HFFc6 (cell line): ENCODE data around the gene IQCF6. TPM values are rescaled to one million over a fixed set of nuclear protein-coding genes. Genes with fewer than 3 reads are reported as not detected.
"Not testable (repeated sequence)": the region's sequence is repeated elsewhere in the genome, so short reads cannot be mapped to it uniquely, and the experiment has no call there.

Experiments used
- DNase-seq: peaks from one replicate; pipeline ENCODE4 v3.0.0-alpha.2; 2018
- H3K27ac Mint-ChIP-seq: 2 replicates; pipeline ENCODE4 v1.8.0; 2020; ENCODE audit warnings: mild to moderate bottlenecking, mixed read lengths
- H3K27me3 Mint-ChIP-seq: 2 replicates; pipeline ENCODE4 v1.8.0; 2021; ENCODE audit warnings: mild to moderate bottlenecking, moderate library complexity, mixed read lengths; ENCODE audit not compliant: insufficient read depth
- H3K36me3 Mint-ChIP-seq: 2 replicates; pipeline ENCODE4 v1.8.0; 2021; ENCODE audit warnings: low read depth, mixed read lengths
- H3K4me1 Mint-ChIP-seq: 2 replicates; pipeline ENCODE4 v1.8.0; 2020; ENCODE audit warnings: low read depth, mixed read lengths
- H3K4me3 Mint-ChIP-seq: 2 replicates; pipeline ENCODE4 v1.8.0; 2020; ENCODE audit warnings: mild to moderate bottlenecking, moderate library complexity, mixed read lengths
- H3K9me3 Mint-ChIP-seq: 2 replicates; pipeline ENCODE4 v1.8.0; 2020; ENCODE audit warnings: mild to moderate bottlenecking, mixed read lengths
- total RNA-seq, 6 experiments: library from RNA; stranded (reverse); fragmentation: NEBNext Ultra II Directional; extraction: Animal tissue kit (Norgen Biotek cat#: 25700); gene quantifications; 2 replicates in 1 of 6; 3 replicates in 5 of 6; pipeline ENCODE4 v1.2.3, GENCODE V29; 2021
- TF ChIP-seq, protein P1 (sequence below): fragments of 200-600 bp; sonication (generic); IDR thresholded peaks from 2 replicates; pipeline ENCODE4 v1.5.0; 2021; ENCODE audit warnings: antibody characterized with exemption, mild to moderate bottlenecking

IQCF6 gene
- total RNA-seq, 6 experiments from 2014 or later: not detected

DNA sequence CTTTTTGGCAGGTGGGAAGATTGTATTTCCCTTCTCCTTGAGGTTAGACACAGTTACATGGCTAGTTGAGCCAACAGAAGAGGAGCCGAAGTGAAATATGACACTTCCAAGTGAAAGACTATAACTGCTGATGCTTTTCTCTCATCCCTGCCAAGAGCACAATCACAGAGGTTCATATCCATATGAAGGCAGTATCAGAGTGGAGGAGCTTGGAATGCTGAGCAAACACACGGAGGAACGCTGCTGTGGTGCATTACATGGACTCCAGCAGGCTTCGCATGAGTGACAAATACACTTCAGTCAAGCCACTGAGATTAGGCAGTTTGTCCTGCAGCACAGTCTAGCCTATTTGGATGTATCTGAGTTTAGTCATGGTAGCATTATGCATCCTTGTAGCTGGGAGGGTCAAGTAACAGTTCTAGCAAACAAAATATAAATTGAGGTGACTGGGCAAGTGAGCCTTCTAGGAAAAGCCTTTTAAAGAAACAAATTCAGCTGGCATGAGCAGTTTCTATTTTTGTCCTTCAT, 5.4 kb downstream of the IQCF6 start:
- Mint-ChIP-seq H3K4me3 (no peak overlapping the region), H3K36me3 (no peaks in the 10 kb centered on the region), H3K4me1 (no peaks in the 10 kb centered on the region), H3K27ac (no peak overlapping the region), H3K27me3 (peaks cover 17% of the 10 kb centered on the region), H3K9me3 (no peaks in the 10 kb centered on the region)
- no peak for DNase-seq
- TF ChIP-seq, protein P1, sequence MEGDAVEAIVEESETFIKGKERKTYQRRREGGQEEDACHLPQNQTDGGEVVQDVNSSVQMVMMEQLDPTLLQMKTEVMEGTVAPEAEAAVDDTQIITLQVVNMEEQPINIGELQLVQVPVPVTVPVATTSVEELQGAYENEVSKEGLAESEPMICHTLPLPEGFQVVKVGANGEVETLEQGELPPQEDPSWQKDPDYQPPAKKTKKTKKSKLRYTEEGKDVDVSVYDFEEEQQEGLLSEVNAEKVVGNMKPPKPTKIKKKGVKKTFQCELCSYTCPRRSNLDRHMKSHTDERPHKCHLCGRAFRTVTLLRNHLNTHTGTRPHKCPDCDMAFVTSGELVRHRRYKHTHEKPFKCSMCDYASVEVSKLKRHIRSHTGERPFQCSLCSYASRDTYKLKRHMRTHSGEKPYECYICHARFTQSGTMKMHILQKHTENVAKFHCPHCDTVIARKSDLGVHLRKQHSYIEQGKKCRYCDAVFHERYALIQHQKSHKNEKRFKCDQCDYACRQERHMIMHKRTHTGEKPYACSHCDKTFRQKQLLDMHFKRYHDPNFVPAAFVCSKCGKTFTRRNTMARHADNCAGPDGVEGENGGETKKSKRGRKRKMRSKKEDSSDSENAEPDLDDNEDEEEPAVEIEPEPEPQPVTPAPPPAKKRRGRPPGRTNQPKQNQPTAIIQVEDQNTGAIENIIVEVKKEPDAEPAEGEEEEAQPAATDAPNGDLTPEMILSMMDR: no peak

DNA sequence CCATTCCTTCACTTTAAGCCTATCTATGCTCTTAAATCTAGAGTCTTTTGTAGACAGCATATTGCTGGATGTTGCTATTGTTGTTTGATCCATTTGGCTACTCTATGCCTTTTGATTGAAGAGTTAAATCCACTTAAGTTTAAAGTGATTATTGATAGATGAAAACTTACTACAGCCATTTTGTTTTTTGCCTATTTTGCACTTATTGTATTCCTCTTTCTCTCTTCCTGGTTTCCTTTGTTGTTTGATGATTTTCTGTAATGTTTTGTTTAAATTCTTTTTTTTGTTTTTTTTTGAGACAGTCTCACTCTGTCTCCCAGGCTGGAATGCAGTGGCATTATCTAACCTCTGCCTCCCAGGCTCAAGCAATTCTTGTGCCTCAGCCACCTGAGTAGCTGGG, 19.8 kb downstream of the IQCF6 start:
- TF ChIP-seq, protein P1: no peak
- no peaks in the 10 kb centered on the region for H3K36me3 Mint-ChIP-seq
- no peak overlapping the region for H3K4me3 Mint-ChIP-seq
- peaks cover 6% of the 10 kb centered on the region; the same call in 1 of the 2 replicates for H3K27me3 Mint-ChIP-seq
- no peaks in the 10 kb centered on the region for H3K4me1 Mint-ChIP-seq
- H3K27ac Mint-ChIP-seq: no peak overlapping the region
- H3K9me3 Mint-ChIP-seq: peaks cover 11% of the 10 kb centered on the region
- DNase-seq: no peak

DNA sequence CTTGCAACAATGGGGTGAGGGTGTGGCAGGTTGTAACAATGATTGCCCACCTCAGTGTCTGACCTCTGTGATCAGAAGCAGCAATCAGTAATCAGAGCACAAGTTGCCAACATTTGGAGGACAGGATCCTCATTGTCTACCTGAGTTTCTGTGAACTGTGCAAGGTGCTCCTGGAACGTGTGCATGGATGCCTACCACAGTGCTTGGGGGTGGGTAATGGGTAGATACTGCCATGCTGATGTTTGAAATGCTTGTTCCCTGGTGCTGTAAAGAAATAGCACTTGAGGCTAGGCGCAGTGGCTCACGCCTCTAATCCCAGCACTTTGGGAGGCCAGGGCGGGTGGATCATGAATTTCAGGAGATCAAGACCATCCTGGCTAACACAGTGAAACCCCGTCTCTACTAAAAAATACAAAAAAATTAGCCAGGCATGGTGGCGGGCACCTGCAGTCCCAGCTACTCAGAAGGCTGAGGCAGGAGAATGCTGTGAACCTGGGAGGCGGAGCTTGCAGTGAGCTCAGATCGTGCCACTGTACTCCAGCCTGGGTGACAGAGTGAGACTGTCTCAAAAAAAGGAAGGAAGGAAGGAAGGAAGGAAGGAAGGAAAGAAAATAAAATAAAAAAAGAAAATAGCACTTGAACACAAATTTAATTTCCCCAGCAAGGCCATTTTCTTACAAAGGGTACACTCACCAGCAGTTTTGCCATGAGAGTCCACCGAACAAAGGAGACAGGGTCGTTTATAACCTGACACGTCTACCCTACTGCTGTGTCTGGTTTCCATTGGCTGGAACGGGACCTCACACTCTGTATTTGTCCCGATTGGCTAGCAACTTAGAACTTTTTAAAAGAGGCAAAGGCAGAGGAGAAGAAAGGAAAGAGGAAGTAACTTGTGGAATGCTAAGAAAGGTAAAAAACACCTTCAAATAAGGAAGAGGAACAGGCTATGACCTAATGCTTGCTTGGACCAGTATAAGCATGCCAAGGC, 25.0 kb downstream of the IQCF6 start:
- not testable (repeated sequence) for H3K27ac Mint-ChIP-seq, DNase-seq, H3K4me3 Mint-ChIP-seq, H3K27me3 Mint-ChIP-seq, H3K9me3 Mint-ChIP-seq, H3K4me1 Mint-ChIP-seq, H3K36me3 Mint-ChIP-seq

DNA sequence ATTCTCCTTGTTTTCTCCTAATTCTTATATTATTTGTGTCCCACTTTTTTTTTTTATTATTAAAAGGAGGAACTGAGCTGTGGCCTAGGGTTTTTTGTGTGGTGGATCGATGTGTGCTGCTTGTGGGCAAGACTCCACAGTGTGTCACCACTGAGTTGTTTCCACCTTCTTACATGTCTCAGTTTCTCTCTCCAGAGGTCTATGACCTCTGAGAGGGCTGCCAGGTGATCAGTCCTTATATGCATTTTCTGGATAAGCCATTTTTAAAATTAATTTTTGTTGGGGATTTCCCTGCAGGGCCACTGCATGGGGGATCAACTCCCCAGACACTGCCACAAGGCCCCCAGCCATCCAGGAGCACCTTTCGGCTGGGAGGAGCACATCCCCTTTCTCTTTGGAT, 27.8 kb downstream of the IQCF6 start:
- Mint-ChIP-seq H3K4me1 (no peaks in the 10 kb centered on the region), H3K4me3 (no peak overlapping the region), H3K27me3 (no peaks in the 10 kb centered on the region), H3K9me3 (peaks cover 3% of the 10 kb centered on the region), H3K36me3 (no peaks in the 10 kb centered on the region), H3K27ac (no peak overlapping the region)
- TF ChIP-seq, protein P1: no peak
- no peak for DNase-seq

DNA sequence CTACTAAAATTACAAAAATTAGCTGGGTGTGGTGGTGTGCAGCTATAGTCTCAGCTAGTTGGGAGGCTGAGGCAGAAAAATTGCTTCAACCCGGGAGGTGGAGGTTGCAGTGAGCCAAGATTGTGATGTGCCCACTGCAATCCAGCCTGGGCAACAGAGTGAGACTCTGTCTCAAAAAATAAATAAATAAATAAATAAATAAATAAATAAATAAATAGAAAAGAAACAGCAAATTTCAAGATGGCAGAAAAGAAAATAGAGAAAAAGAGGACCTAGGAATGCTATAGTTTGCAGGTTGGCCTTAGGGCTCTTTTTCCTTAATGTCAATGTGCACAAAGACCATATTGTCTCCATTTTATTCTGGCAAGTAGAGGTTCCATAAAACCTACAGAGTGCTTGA, 28.2 kb downstream of the IQCF6 start:
- peaks cover 3% of the 10 kb centered on the region for H3K9me3 Mint-ChIP-seq
- no peaks in the 10 kb centered on the region for H3K27me3 Mint-ChIP-seq
- no peaks in the 10 kb centered on the region for H3K4me1 Mint-ChIP-seq
- no peak for DNase-seq
- H3K36me3 Mint-ChIP-seq: no peaks in the 10 kb centered on the region
- TF ChIP-seq, protein P1: no peak
- H3K27ac Mint-ChIP-seq: no peak overlapping the region
- H3K4me3 Mint-ChIP-seq: no peak overlapping the region

DNA sequence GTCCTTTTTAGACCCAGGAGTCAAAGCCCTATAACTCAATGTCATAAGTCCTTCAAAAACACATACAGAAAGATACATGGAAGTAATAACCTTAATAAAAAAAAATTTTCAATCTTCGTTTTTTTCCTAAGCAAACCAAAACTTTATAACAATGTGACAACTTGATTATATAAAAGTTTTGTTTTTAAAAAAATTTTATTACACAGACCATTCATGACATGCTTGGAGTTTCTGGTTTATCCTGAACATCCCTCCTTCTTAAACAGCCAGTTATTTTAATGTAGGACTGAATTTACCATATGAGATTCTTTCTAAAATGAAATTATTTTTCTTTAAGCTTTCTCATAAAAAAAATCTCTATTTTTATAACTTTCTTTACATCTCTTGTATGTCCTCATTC, 30.7 kb downstream of the IQCF6 start:
- TF ChIP-seq, protein P1: no peak
- no peaks in the 10 kb centered on the region for H3K4me1 Mint-ChIP-seq
- no peaks in the 10 kb centered on the region for H3K36me3 Mint-ChIP-seq
- no peak overlapping the region for H3K27ac Mint-ChIP-seq
- no peak overlapping the region for H3K4me3 Mint-ChIP-seq
- DNase-seq: no peak
- H3K27me3 Mint-ChIP-seq: no peaks in the 10 kb centered on the region
- peaks cover 3% of the 10 kb centered on the region; the same call in 1 of the 2 replicates for H3K9me3 Mint-ChIP-seq
